Measurements from ENCODE around the gene FAP. TPM values are rescaled to one million over a fixed set of nuclear protein-coding genes. Genes with fewer than 3 reads are reported as not detected.
A peak's percentile ranks its signal among the peaks of the same experiment; 100 is the strongest.

FAP gene
- total and polyA plus RNA-seq, 3 donors from 2014 or later = 1.2 to 5.6 (median 2.6) TPM

GRCh38 chr2:162126111-162126519 is 117.1 kb downstream of the FAP start:
- H3K27me3 ChIP-seq = no peaks in the 10 kb centered on the region
- intact Hi-C loops (cut with DNase I; ENCODE audit: low total_unique reads) = loop anchor here (5.0 kb wide), 1 partner anchor 119 kb away; no protein-coding TSS in a partner anchor
- no peaks in the 10 kb centered on the region for H3K4me1 ChIP-seq
- 50 to 77% methylated on average over 1 of the region's 1 CpG for WGBS, 2 donors
- no peak for DNase-seq
- H3K27ac ChIP-seq = no peak overlapping the region
- no peaks in the 10 kb centered on the region for H3K9me3 ChIP-seq
- no peak overlapping the region for H3K4me3 ChIP-seq
- no peaks in the 10 kb centered on the region for H3K36me3 ChIP-seq (ENCODE audit: low read depth, missing control alignments)
- TF ChIP-seq CTCF (IDR thresholded peaks at IDR 0.05) (no peak), POLR2A (IDR thresholded peaks at IDR 0.05) (no peak)

- TF ChIP-seq POLR2A (IDR thresholded peaks at IDR 0.05) = no peak
- TF ChIP-seq CTCF (IDR thresholded peaks at IDR 0.05) = no peak
- Histone ChIP-seq H3K9me3 (no peaks in the 10 kb centered on the region), H3K4me1 (no peaks in the 10 kb centered on the region), H3K27ac (no peak overlapping the region), H3K4me3 (no peak overlapping the region), H3K27me3 (no peaks in the 10 kb centered on the region), H3K36me3 (ENCODE audit: low read depth, missing control alignments) (no peaks in the 10 kb centered on the region)
- WGBS, 2 donors = 86 to 89% methylated on average over 2 of the region's 2 CpGs
- DNase-seq = no peak
- intact Hi-C loops (cut with DNase I; ENCODE audit: low total_unique reads) = loop anchor here (5.0 kb wide), 1 partner anchor 118 kb away; no protein-coding TSS in a partner anchor
Observed at GRCh38 chr2:162125138-162125537, 118.1 kb downstream of the FAP start.

- H3K27me3 ChIP-seq = no peaks in the 10 kb centered on the region
- no peak overlapping the region for H3K4me3 ChIP-seq
- H3K36me3 ChIP-seq (ENCODE audit: low read depth, missing control alignments) = no peaks in the 10 kb centered on the region
- WGBS, 2 donors = 29 to 38% methylated on average over 7 to 9 of the region's 9 CpGs
- no peak for DNase-seq
- no peak overlapping the region for H3K27ac ChIP-seq
- TF ChIP-seq CTCF (IDR thresholded peaks at IDR 0.05) (peak; percentile 41 to 92 (median 50)), POLR2A (IDR thresholded peaks at IDR 0.05) (no peak)
- intact Hi-C loops (cut with DNase I; ENCODE audit: low total_unique reads) = no loop called here
- H3K9me3 ChIP-seq = no peaks in the 10 kb centered on the region
- no peaks in the 10 kb centered on the region for H3K4me1 ChIP-seq
Observed at GRCh38 chr2:162123806-162124758, 119.2 kb downstream of the FAP start.

Other genes with a start within 250 kb of the FAP start
- 1 to 10 TPM; 1.2 to 1.7 TPM for gene DPP4, start 169.2 kb downstream of the FAP start, total RNA-seq
- 6.3 TPM for gene DPP4, start 169.2 kb downstream of the FAP start, polyA plus RNA-seq (ENCODE audit: insufficient read depth, low read depth, low replicate concordance)
- gene GCG, start 91.2 kb downstream of the FAP start, total RNA-seq = not detected
- not detected for gene GCG, start 91.2 kb downstream of the FAP start, polyA plus RNA-seq (ENCODE audit: insufficient read depth, low read depth, low replicate concordance)
- gene IFIH1, start 75.2 kb upstream of the FAP start, total RNA-seq = 10 to 100 TPM in 1 of 2 donors, 1 to 10 TPM in 1; 8.2 to 12.8 TPM
- 6.0 TPM for gene IFIH1, start 75.2 kb upstream of the FAP start, polyA plus RNA-seq (ENCODE audit: insufficient read depth, low read depth, low replicate concordance)
- 10 to 100 TPM; 26.1 to 33.1 TPM for gene GCA, start 100.7 kb upstream of the FAP start, total RNA-seq
- 60.9 TPM for gene GCA, start 100.7 kb upstream of the FAP start, polyA plus RNA-seq (ENCODE audit: insufficient read depth, low read depth, low replicate concordance)

Measured in testis (tissue), 3 donors.